ENCODE results near the gene FLNA.

- TF ChIP-seq CTCF (IDR thresholded peaks at IDR 0.05; ENCODE audit: low read length), result no peak
- TF ChIP-seq EZH2 (IDR thresholded peaks at IDR 0.05; ENCODE audit: borderline replicate concordance, low read length), result no peak
Observed at GRCh38 chrX:154371017-154371788, 3.2 kb downstream of the FLNA start.

Data from OCI-LY1 (cell line).